Stimulated activated effector memory CD8-positive, alpha-beta T cell treated with anti-CD3 and anti-CD28 coated beads, Interleukin-12 subunit alpha, Interleukin-12 subunit beta, amount 100 ng/mL, for 72 hours (primary cell): ENCODE results near the gene DYNLT3.

Experiments used
- ATAC-seq: fragments of 150-1000 bp; cut with Tn5 transposase; 2 replicates; pipeline ENCODE4 v1.10.0; 2021
- DNase-seq, 2 donors: peaks; one replicate each; pipeline ENCODE4 v3.0.0; 2021 to 2022; ENCODE audit warnings: low spot score in 2 of 2
- H3K27ac Mint-ChIP-seq: one replicate; pipeline ENCODE4 v1.8.0; 2022; ENCODE audit warnings: mild to moderate bottlenecking, mixed read lengths
- H3K36me3 Mint-ChIP-seq: one replicate; pipeline ENCODE4 v1.8.0; 2022; ENCODE audit warnings: mild to moderate bottlenecking, mixed read lengths
- H3K4me1 Mint-ChIP-seq: one replicate; pipeline ENCODE4 v1.8.0; 2022; ENCODE audit warnings: mixed read lengths
- H3K4me3 Mint-ChIP-seq: one replicate; pipeline ENCODE4 v1.8.0; 2022; ENCODE audit warnings: mild to moderate bottlenecking, mixed read lengths
- H3K9me3 Mint-ChIP-seq: one replicate; pipeline ENCODE4 v1.8.0; 2022; ENCODE audit warnings: mixed read lengths

DYNLT3 gene

GRCh38 chrX:37846934-37847732, at the start of gene DYNLT3:
Gene DYNLT3, minus strand, starts transcription at chrX:37847571. Its CDS starts 61 bp downstream, at chrX:37847510.
- H3K36me3 Mint-ChIP-seq: peaks cover 24% of the 10 kb centered on the region
- no peaks in the 10 kb centered on the region for H3K9me3 Mint-ChIP-seq
- H3K4me3 Mint-ChIP-seq: peak within 1 kb of the TSS; percentile 65
- H3K4me1 Mint-ChIP-seq: peaks cover 18% of the 10 kb centered on the region
- peak within 1 kb of the TSS; percentile 88 for H3K27ac Mint-ChIP-seq
- DNase-seq: peak; percentile 49 to 80
- ATAC-seq: peak; percentile 97

- no peak for DNase-seq
- H3K27ac Mint-ChIP-seq: no peak overlapping the region
Measured at GRCh38 chrX:37896511-37896890, 49.1 kb upstream of the DYNLT3 start.

GRCh38 chrX:37895795-37896510, 48.6 kb upstream of the DYNLT3 start:
- no peaks in the 10 kb centered on the region for H3K9me3 Mint-ChIP-seq
- no peaks in the 10 kb centered on the region for H3K36me3 Mint-ChIP-seq
- DNase-seq: no peak
- H3K4me1 Mint-ChIP-seq: no peaks in the 10 kb centered on the region
- no peak for ATAC-seq
- H3K27ac Mint-ChIP-seq: no peak overlapping the region
- H3K4me3 Mint-ChIP-seq: no peak overlapping the region

More at GRCh38 chrX:37896511-37896890, 49.1 kb upstream of the DYNLT3 start:
- H3K4me3 Mint-ChIP-seq: no peak overlapping the region
- no peaks in the 10 kb centered on the region for H3K4me1 Mint-ChIP-seq
- no peaks in the 10 kb centered on the region for H3K9me3 Mint-ChIP-seq
- H3K36me3 Mint-ChIP-seq: no peaks in the 10 kb centered on the region
- no peak for ATAC-seq

- ATAC-seq: no peak
- Mint-ChIP-seq H3K36me3 (no peaks in the 10 kb centered on the region), H3K9me3 (no peaks in the 10 kb centered on the region), H3K27ac (no peak overlapping the region), H3K4me3 (no peak overlapping the region), H3K4me1 (no peaks in the 10 kb centered on the region)
- DNase-seq: no peak
Measured at GRCh38 chrX:37894725-37895124, 47.4 kb upstream of the DYNLT3 start.

GRCh38 chrX:37888010-37888409, 40.6 kb upstream of the DYNLT3 start:
- H3K27ac Mint-ChIP-seq: no peak overlapping the region
- H3K9me3 Mint-ChIP-seq: no peaks in the 10 kb centered on the region
- no peak overlapping the region for H3K4me3 Mint-ChIP-seq
- no peaks in the 10 kb centered on the region for H3K36me3 Mint-ChIP-seq
- DNase-seq: no peak
- H3K4me1 Mint-ChIP-seq: no peaks in the 10 kb centered on the region
- ATAC-seq: no peak

GRCh38 chrX:37887347-37887746, 40.0 kb upstream of the DYNLT3 start:
- no peak for ATAC-seq
- Mint-ChIP-seq H3K9me3 (no peaks in the 10 kb centered on the region), H3K4me1 (no peaks in the 10 kb centered on the region), H3K4me3 (no peak overlapping the region), H3K36me3 (no peaks in the 10 kb centered on the region), H3K27ac (no peak overlapping the region)
- DNase-seq: no peak

- DNase-seq (no peak), ATAC-seq (no peak)
- no peaks in the 10 kb centered on the region for H3K4me1 Mint-ChIP-seq
- H3K27ac Mint-ChIP-seq: no peak overlapping the region
- H3K9me3 Mint-ChIP-seq: no peaks in the 10 kb centered on the region
- no peak overlapping the region for H3K4me3 Mint-ChIP-seq
- H3K36me3 Mint-ChIP-seq: no peaks in the 10 kb centered on the region
Measured at GRCh38 chrX:37883196-37883595, 35.8 kb upstream of the DYNLT3 start.

- Mint-ChIP-seq H3K27ac (no peak overlapping the region), H3K36me3 (no peaks in the 10 kb centered on the region), H3K4me1 (no peaks in the 10 kb centered on the region), H3K9me3 (no peaks in the 10 kb centered on the region), H3K4me3 (no peak overlapping the region)
- DNase-seq: no peak
- ATAC-seq: no peak
Measured at GRCh38 chrX:37879692-37880091, 32.3 kb upstream of the DYNLT3 start.

GRCh38 chrX:37876716-37877115, 29.3 kb upstream of the DYNLT3 start:
- H3K27ac Mint-ChIP-seq: no peak overlapping the region
- no peaks in the 10 kb centered on the region for H3K9me3 Mint-ChIP-seq
- no peaks in the 10 kb centered on the region for H3K4me1 Mint-ChIP-seq
- ATAC-seq: no peak
- no peak overlapping the region for H3K4me3 Mint-ChIP-seq
- DNase-seq: no peak
- H3K36me3 Mint-ChIP-seq: no peaks in the 10 kb centered on the region

- Mint-ChIP-seq H3K36me3 (no peaks in the 10 kb centered on the region), H3K27ac (no peak overlapping the region), H3K9me3 (no peaks in the 10 kb centered on the region), H3K4me3 (no peak overlapping the region), H3K4me1 (no peaks in the 10 kb centered on the region)
- no peak for DNase-seq
- ATAC-seq: no peak
Measured at GRCh38 chrX:37875675-37876074, 28.3 kb upstream of the DYNLT3 start.

- H3K9me3 Mint-ChIP-seq: peaks cover 3% of the 10 kb centered on the region
- H3K4me3 Mint-ChIP-seq: no peak overlapping the region
- no peaks in the 10 kb centered on the region for H3K36me3 Mint-ChIP-seq
- H3K4me1 Mint-ChIP-seq: peaks cover 10% of the 10 kb centered on the region
- no peak for DNase-seq
- no peak for ATAC-seq
- no peak overlapping the region for H3K27ac Mint-ChIP-seq
Measured at GRCh38 chrX:37873220-37873619, 25.8 kb upstream of the DYNLT3 start.

GRCh38 chrX:37872303-37872655, 24.9 kb upstream of the DYNLT3 start:
- H3K9me3 Mint-ChIP-seq: peaks cover 3% of the 10 kb centered on the region
- peak; percentile 88 for ATAC-seq
- no peaks in the 10 kb centered on the region for H3K36me3 Mint-ChIP-seq
- H3K4me3 Mint-ChIP-seq: no peak overlapping the region
- H3K27ac Mint-ChIP-seq: no peak overlapping the region
- peaks cover 17% of the 10 kb centered on the region for H3K4me1 Mint-ChIP-seq
- DNase-seq: no peak

- Mint-ChIP-seq H3K27ac (no peak overlapping the region), H3K36me3 (no peaks in the 10 kb centered on the region), H3K4me3 (no peak overlapping the region), H3K9me3 (peaks cover 3% of the 10 kb centered on the region), H3K4me1 (peaks cover 17% of the 10 kb centered on the region)
- ATAC-seq (peak; percentile 97), DNase-seq (peak in 1 of 2 donors; percentile 46)
Measured at GRCh38 chrX:37871626-37872302, 24.4 kb upstream of the DYNLT3 start.

GRCh38 chrX:37867536-37868153, 20.3 kb upstream of the DYNLT3 start:
- Mint-ChIP-seq H3K4me1 (peaks cover 17% of the 10 kb centered on the region), H3K27ac (no peak overlapping the region), H3K4me3 (no peak overlapping the region), H3K9me3 (peaks cover 3% of the 10 kb centered on the region), H3K36me3 (no peaks in the 10 kb centered on the region)
- peak; percentile 33 for ATAC-seq
- DNase-seq: no peak

GRCh38 chrX:37863728-37864127, 16.4 kb upstream of the DYNLT3 start:
- peaks cover 11% of the 10 kb centered on the region for H3K4me1 Mint-ChIP-seq
- no peak overlapping the region for H3K4me3 Mint-ChIP-seq
- no peak for DNase-seq
- H3K9me3 Mint-ChIP-seq: no peaks in the 10 kb centered on the region
- ATAC-seq: no peak
- no peak overlapping the region for H3K27ac Mint-ChIP-seq
- no peaks in the 10 kb centered on the region for H3K36me3 Mint-ChIP-seq
